Peyer's patch (tissue), 4 donors: ENCODE results near the gene PRSS53. TPM values are rescaled to one million over a fixed set of nuclear protein-coding genes. Genes with fewer than 3 reads are reported as not detected.

Experiments used
- DNase-seq, 3 donors: peaks; one replicate each; pipeline ENCODE4 v3.0.0-alpha.2; 2017 to 2019
- H3K27ac ChIP-seq, 4 donors: fragments of 200-600 bp; sonication (generic); one replicate each; pipeline ENCODE4 v1.5.1; 2016 to 2019
- H3K27me3 ChIP-seq, 2 donors: fragments of 200-600 bp; sonication (generic); one replicate each; pipeline ENCODE4 v1.5.1; 2019
- H3K36me3 ChIP-seq, 3 donors: fragments of 200-600 bp; sonication (generic); one replicate each; pipeline ENCODE4 v1.5.1; 2016 to 2019
- H3K4me1 ChIP-seq, 4 donors: fragments of 200-600 bp; sonication (generic); one replicate each; pipeline ENCODE4 v1.5.1; 2016 to 2019
- H3K4me3 ChIP-seq, 4 donors: fragments of 200-600 bp; sonication (generic); 1 replicate in 3 of 4; 2 replicates in 1 of 4; pipeline ENCODE4 v1.5.1; 2016 to 2019; ENCODE audit warnings: mild to moderate bottlenecking in 1 of 4
- H3K9me3 ChIP-seq, 4 donors: fragments of 200-600 bp; sonication (generic); one replicate each; pipeline ENCODE4 v1.5.1; 2016 to 2019; ENCODE audit warnings: mild to moderate bottlenecking in 1 of 4
- POLR2A ChIP-seq, 2 donors: fragments of 450-650 bp; IDR thresholded peaks; one replicate each; pipeline ENCODE4 v1.5.1; 2017; ENCODE audit warnings: antibody characterized with exemption in 2 of 2, mild to moderate bottlenecking in 2 of 2, moderate library complexity in 2 of 2
- total RNA-seq, 4 donors: library from RNA; depleted of rRNA; stranded (reverse); fragments of >200 nt; gene quantifications; one replicate each; pipeline ENCODE4 v1.1.0, GENCODE V29; 2016
- TF ChIP-seq, protein P1 (sequence below), 6 experiments: fragments of 450-650 bp in 4 of 6; fragments of 200-600 bp in 2 of 6; sonication (generic) in 1 of 6; IDR thresholded peaks; one replicate each; pipeline ENCODE4 v1.5.1; 2017 to 2019; ENCODE audit warnings: antibody characterized with exemption in 6 of 6, mild to moderate bottlenecking in 3 of 6, moderate library complexity in 1 of 6

Gene PRSS53
- total RNA-seq, 4 donors from 2014 or later = 6.8 to 18.4 (median 12.0) TPM

DNA sequence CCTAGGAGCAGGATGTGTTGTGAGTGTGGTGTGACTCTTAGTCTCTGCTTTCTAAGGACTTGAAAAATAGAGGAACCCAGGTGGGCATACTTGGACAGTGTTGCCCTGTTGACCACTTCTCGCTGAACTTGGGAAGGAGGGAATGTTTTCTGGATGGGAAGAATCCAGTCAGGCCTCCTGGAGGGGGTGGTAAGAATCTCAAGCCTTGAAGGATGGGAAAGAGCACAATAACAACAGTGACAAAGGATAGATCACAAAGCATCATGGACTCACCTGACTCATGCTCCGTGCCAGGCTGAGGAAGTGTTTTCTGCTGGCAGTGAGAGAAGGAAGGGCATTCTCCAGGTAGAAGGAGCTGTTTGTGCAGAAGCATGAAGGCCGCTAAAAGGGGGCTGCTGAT is 37.1 kb upstream of the PRSS53 start:
- no peak for DNase-seq
- no peaks in the 10 kb centered on the region for H3K9me3 ChIP-seq
- no peak overlapping the region for H3K27ac ChIP-seq
- peaks cover 0 to 55% (median 0%) of the 10 kb centered on the region in 3 donors for H3K36me3 ChIP-seq
- no peaks in the 10 kb centered on the region for H3K27me3 ChIP-seq
- H3K4me3 ChIP-seq = no peak overlapping the region
- H3K4me1 ChIP-seq = peaks cover 0 to 36% (median 15%) of the 10 kb centered on the region in 4 donors
- no peak for TF ChIP-seq POLR2A (IDR thresholded peaks at IDR 0.05)
- TF ChIP-seq, protein P1, sequence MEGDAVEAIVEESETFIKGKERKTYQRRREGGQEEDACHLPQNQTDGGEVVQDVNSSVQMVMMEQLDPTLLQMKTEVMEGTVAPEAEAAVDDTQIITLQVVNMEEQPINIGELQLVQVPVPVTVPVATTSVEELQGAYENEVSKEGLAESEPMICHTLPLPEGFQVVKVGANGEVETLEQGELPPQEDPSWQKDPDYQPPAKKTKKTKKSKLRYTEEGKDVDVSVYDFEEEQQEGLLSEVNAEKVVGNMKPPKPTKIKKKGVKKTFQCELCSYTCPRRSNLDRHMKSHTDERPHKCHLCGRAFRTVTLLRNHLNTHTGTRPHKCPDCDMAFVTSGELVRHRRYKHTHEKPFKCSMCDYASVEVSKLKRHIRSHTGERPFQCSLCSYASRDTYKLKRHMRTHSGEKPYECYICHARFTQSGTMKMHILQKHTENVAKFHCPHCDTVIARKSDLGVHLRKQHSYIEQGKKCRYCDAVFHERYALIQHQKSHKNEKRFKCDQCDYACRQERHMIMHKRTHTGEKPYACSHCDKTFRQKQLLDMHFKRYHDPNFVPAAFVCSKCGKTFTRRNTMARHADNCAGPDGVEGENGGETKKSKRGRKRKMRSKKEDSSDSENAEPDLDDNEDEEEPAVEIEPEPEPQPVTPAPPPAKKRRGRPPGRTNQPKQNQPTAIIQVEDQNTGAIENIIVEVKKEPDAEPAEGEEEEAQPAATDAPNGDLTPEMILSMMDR (IDR thresholded peaks at IDR 0.05) = no peak

DNA sequence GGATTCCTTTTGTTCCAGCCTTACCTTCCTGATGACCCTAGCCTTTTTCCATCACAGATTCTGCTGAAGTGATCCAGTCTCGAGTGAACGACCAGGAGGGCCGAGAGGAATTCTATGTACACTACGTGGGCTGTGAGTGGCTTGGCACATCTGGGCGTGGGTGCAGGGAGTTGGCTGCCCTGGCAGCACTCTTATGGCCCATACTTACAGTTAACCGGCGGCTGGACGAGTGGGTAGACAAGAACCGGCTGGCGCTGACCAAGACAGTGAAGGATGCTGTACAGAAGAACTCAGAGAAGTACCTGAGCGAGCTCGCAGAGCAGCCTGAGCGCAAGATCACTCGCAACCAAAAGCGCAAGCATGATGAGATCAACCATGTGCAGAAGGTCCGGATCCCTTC is 31.4 kb upstream of the PRSS53 start:
- peak overlapping the region in 1 of 4 donors; percentile 18 for H3K27ac ChIP-seq
- DNase-seq = no peak
- H3K36me3 ChIP-seq = peaks cover 0 to 51% (median 0%) of the 10 kb centered on the region in 3 donors
- H3K27me3 ChIP-seq = no peaks in the 10 kb centered on the region
- TF ChIP-seq, protein P1 (IDR thresholded peaks at IDR 0.05) = no peak
- TF ChIP-seq POLR2A (IDR thresholded peaks at IDR 0.05) = no peak
- peaks cover 0 to 14% (median 0%) of the 10 kb centered on the region in 4 donors for H3K4me1 ChIP-seq
- no peak overlapping the region for H3K4me3 ChIP-seq
- no peaks in the 10 kb centered on the region for H3K9me3 ChIP-seq

DNA sequence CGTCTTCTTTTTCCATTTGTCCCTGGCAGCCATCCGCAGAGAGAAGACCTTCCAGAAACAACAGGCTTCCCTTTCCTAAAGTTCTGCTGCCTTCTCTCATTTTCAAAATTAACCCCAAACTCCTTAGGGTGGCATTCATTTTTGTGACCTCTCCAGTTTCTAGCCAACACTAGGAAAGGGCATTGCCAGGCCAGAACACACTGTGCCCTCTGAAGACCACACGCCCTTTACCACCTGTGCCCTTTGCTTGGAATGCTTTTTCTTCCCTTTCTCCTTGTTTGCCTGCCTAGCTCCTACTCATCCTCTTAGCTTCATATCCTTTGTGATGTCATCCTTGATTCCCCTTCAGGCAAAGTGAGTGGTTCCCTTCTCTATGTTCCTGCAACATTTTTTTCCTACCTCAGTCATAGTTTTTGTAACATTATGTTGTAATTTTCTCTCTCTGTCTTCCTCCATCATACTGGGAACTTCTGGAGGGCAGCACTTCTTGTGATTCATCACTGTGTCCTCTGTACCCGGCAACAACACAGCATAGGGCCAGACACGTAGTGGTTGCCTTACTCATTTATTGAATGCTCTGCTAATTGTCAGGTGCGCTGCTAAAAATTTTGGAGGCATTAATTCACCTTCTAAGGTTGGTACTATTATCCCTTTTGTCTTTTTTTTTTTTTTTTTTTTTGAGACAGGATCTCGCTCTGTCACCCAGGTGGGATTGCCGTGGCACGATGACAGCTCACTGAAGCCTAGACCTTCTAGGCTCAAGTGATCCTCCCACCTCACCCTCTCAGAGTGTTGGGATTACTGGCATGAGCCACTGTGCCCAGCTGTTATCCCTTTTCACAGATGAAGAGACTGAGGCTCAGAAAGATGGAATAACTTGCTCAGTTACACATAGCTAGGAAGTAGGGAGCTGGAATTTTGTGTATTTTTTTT is 29.7 kb upstream of the PRSS53 start:
- no peaks in the 10 kb centered on the region for H3K9me3 ChIP-seq
- peak overlapping the region; percentile 69 to 90 (median 85) for H3K4me3 ChIP-seq
- H3K36me3 ChIP-seq = peaks cover 0 to 43% (median 0%) of the 10 kb centered on the region in 3 donors
- peak in 1 of 2 donors; percentile 31 for TF ChIP-seq POLR2A (IDR thresholded peaks at IDR 0.05)
- TF ChIP-seq, protein P1 (IDR thresholded peaks at IDR 0.05) = no peak
- DNase-seq = peak in 1 of 3 donors; percentile 70
- H3K27ac ChIP-seq = peak overlapping the region; percentile 93 to 100 (median 98)
- peaks cover 0 to 31% (median 0%) of the 10 kb centered on the region in 4 donors for H3K4me1 ChIP-seq
- H3K27me3 ChIP-seq = no peaks in the 10 kb centered on the region

DNA sequence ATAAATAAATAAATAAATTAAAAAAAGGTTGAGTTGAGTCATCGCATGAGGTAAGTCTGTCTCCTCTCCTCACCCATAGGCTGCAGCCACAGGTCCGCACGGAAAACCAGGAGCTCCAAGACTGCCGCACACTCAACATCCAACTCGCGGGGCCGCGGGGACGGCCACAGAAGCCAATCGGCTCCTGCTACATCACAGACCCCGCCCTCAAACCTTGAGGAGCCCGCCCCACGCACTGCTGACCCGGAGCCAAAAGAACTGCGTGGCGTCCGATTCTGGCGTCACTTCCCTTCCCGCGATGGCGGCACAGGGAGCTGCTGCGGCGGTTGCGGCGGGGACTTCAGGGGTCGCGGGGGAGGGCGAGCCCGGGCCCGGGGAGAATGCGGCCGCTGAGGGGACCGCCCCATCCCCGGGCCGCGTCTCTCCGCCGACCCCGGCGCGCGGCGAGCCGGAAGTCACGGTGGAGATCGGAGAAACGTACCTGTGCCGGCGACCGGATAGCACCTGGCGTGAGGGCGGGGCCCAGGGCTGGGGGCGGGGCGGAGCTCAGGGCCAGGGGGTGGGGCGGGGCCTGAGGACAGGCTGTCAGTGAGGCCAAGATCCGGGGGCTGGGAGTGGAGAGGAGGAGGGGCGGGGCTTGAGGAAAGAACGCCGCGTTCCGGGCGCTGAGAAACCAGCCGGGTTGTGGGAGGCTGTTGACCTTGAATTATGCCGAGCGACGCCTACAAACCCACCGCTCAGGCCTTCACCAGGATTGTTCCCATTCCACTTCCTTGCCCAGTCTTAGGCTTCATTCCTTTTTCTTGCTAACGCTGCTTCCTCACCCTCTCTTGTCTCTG is 28.9 kb upstream of the PRSS53 start, which contains the start of gene KAT8:
Gene KAT8 (plus strand): TSS at position 281 of the 839 bp plus-strand sequence. CDS start 18 bp downstream, at position 299.
- Histone ChIP-seq H3K4me1 (peaks cover 0 to 38% (median 0%) of the 10 kb centered on the region in 4 donors), H3K36me3 (peaks cover 0 to 41% (median 0%) of the 10 kb centered on the region in 3 donors), H3K27ac (peak within 1 kb of the TSS; percentile 93 to 100 (median 98)), H3K9me3 (no peaks in the 10 kb centered on the region), H3K27me3 (no peaks in the 10 kb centered on the region), H3K4me3 (peak within 1 kb of the TSS; percentile 69 to 90 (median 85))
- TF ChIP-seq, protein P1 (IDR thresholded peaks at IDR 0.05) = no peak
- peak; percentile 93 to 94 for TF ChIP-seq POLR2A (IDR thresholded peaks at IDR 0.05)
- peak; percentile 99 for DNase-seq

DNA sequence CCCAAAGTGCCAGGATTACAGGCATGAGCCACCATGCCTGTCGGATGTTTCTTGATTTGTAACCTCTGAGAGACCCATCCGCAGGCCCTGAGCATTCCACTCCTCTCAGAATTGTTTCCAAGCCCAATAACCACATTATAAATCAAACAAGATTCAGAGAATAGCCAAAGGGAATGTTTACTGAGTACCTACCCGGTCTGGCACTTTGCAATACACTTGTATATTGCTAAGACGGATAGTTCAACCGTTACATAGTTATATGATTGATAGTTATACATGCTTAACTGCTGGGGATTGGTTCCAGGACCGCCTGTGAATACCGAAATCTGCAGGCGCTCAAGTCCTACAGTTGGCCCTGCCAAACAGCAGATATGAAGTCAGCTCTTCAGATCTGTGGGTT is 25.7 kb upstream of the PRSS53 start:
- Histone ChIP-seq H3K27ac (peak overlapping the region in 3 of 4 donors; percentile 26 to 93 (median 51)), H3K4me1 (peaks cover 0 to 40% (median 0%) of the 10 kb centered on the region in 4 donors)

More for the DNA sequence above, 25.7 kb upstream of the PRSS53 start:
- TF ChIP-seq POLR2A (IDR thresholded peaks at IDR 0.05) = peak in 1 of 2 donors; percentile 11
- TF ChIP-seq, protein P1 (IDR thresholded peaks at IDR 0.05) = no peak
- Histone ChIP-seq H3K36me3 (peaks cover 0 to 41% (median 0%) of the 10 kb centered on the region in 3 donors), H3K4me3 (no peak overlapping the region), H3K9me3 (no peaks in the 10 kb centered on the region), H3K27me3 (no peaks in the 10 kb centered on the region)
- no peak for DNase-seq
